DMS79 (cell line): Measurements from ENCODE around the gene CLDND1.

Source experiments
- DNase-seq: peaks from one replicate; lab custom pipeline; 2025; lab: John Stamatoyannopoulos, UW

The CLDND1 gene

GRCh38 chr3:98551754-98552153, 29.1 kb upstream of the CLDND1 start:
- DNase-seq: no peak

- DNase-seq: no peak
Measured at GRCh38 chr3:98551236-98551635, 28.5 kb upstream of the CLDND1 start.

GRCh38 chr3:98550833-98551232, 28.1 kb upstream of the CLDND1 start:
- DNase-seq: no peak

- no peak for DNase-seq
Measured at GRCh38 chr3:98548544-98548943, 25.8 kb upstream of the CLDND1 start.

GRCh38 chr3:98545940-98546339, 23.2 kb upstream of the CLDND1 start:
- no peak for DNase-seq

GRCh38 chr3:98542623-98543022, 19.9 kb upstream of the CLDND1 start:
- DNase-seq: no peak

GRCh38 chr3:98541695-98542094, 19.0 kb upstream of the CLDND1 start:
- no peak for DNase-seq

GRCh38 chr3:98540346-98540745, 17.6 kb upstream of the CLDND1 start:
- DNase-seq: no peak

- DNase-seq: no peak
Measured at GRCh38 chr3:98536456-98537017, 13.8 kb upstream of the CLDND1 start.

- no peak for DNase-seq
Measured at GRCh38 chr3:98534734-98535133, 12.0 kb upstream of the CLDND1 start.

GRCh38 chr3:98534168-98534567, 11.5 kb upstream of the CLDND1 start:
- no peak for DNase-seq

- DNase-seq: no peak
Measured at GRCh38 chr3:98532709-98533571, 10.2 kb upstream of the CLDND1 start.

- DNase-seq: no peak
Measured at GRCh38 chr3:98532275-98532637, 9.6 kb upstream of the CLDND1 start.

GRCh38 chr3:98531622-98532274, 9.0 kb upstream of the CLDND1 start, which contains the start of gene GPR15:
Gene GPR15, plus strand, starts transcription at chr3:98531978. Its CDS starts 56 bp downstream, at chr3:98532034.
- DNase-seq: no peak

- DNase-seq: no peak
Measured at GRCh38 chr3:98530676-98531075, 8.0 kb upstream of the CLDND1 start.

- DNase-seq: no peak
Measured at GRCh38 chr3:98529856-98530459, 7.3 kb upstream of the CLDND1 start.

- no peak for DNase-seq
Measured at GRCh38 chr3:98528474-98529346, 6.0 kb upstream of the CLDND1 start.

- DNase-seq: no peak
Measured at GRCh38 chr3:98525494-98525893, 2.8 kb upstream of the CLDND1 start.

- peak; percentile 42 for DNase-seq
Measured at GRCh38 chr3:98521897-98522543, 682 bp downstream of the CLDND1 start.

GRCh38 chr3:98519351-98519750, 3.4 kb downstream of the CLDND1 start:
- no peak for DNase-seq

- DNase-seq: no peak
Measured at GRCh38 chr3:98518816-98519215, 3.9 kb downstream of the CLDND1 start.
